GM18907 (cell line): Measurements from ENCODE around the gene CD28.
"Not testable (repeated sequence)": the region's sequence is repeated elsewhere in the genome, so short reads cannot be mapped to it uniquely, and the experiment has no call there.

Experiments used
- ATAC-seq: cut with Tn5 transposase; IDR thresholded peaks from one replicate; pipeline ENCODE4 v1.9.1; 2021; ENCODE audit warnings: mild to moderate bottlenecking, moderate library complexity; ENCODE audit not compliant: unreplicated experiment

Gene CD28

GRCh38 chr2:203685789-203686420, 20.5 kb upstream of the CD28 start:
- ATAC-seq = no peak

GRCh38 chr2:203687165-203687564, 19.3 kb upstream of the CD28 start:
- no peak for ATAC-seq

GRCh38 chr2:203688798-203689197, 17.6 kb upstream of the CD28 start:
- peak; percentile 78 for ATAC-seq

- peak; percentile 67 for ATAC-seq
Measured at GRCh38 chr2:203689426-203690116, 16.9 kb upstream of the CD28 start.

- peak; percentile 35 for ATAC-seq
Measured at GRCh38 chr2:203690117-203690431, 16.4 kb upstream of the CD28 start.

- ATAC-seq = no peak
Measured at GRCh38 chr2:203690441-203691047, 15.9 kb upstream of the CD28 start.

GRCh38 chr2:203691149-203691548, 15.3 kb upstream of the CD28 start:
- ATAC-seq = no peak

GRCh38 chr2:203692031-203692710, 14.3 kb upstream of the CD28 start:
- no peak for ATAC-seq

- ATAC-seq = no peak
Measured at GRCh38 chr2:203693242-203693879, 13.1 kb upstream of the CD28 start.

- no peak for ATAC-seq
Measured at GRCh38 chr2:203694191-203694590, 12.2 kb upstream of the CD28 start.

- ATAC-seq = no peak
Measured at GRCh38 chr2:203697190-203697589, 9.2 kb upstream of the CD28 start.

GRCh38 chr2:203697763-203698162, 8.7 kb upstream of the CD28 start:
- not testable (repeated sequence) for ATAC-seq

- ATAC-seq = not testable (repeated sequence)
Measured at GRCh38 chr2:203698410-203698809, 8.0 kb upstream of the CD28 start.

GRCh38 chr2:203704430-203704829, 2.0 kb upstream of the CD28 start:
- no peak for ATAC-seq

GRCh38 chr2:203705178-203705577, 1.3 kb upstream of the CD28 start:
- no peak for ATAC-seq

GRCh38 chr2:203707530-203707929, 1.1 kb downstream of the CD28 start:
- ATAC-seq = no peak

- ATAC-seq = no peak
Measured at GRCh38 chr2:203708846-203709396, 2.5 kb downstream of the CD28 start.

GRCh38 chr2:203709416-203710040, 3.1 kb downstream of the CD28 start:
- ATAC-seq = no peak

- ATAC-seq = no peak
Measured at GRCh38 chr2:203710226-203710625, 3.8 kb downstream of the CD28 start.

- no peak for ATAC-seq
Measured at GRCh38 chr2:203710952-203711351, 4.5 kb downstream of the CD28 start.

GRCh38 chr2:203711399-203711798, 5.0 kb downstream of the CD28 start:
- no peak for ATAC-seq
